ENCODE data around the gene KRTAP23-1. TPM values are rescaled to one million over a fixed set of nuclear protein-coding genes. Genes with fewer than 3 reads are reported as not detected.

KRTAP23-1 gene
- total RNA-seq, result not detected
- not detected for polyA plus RNA-seq

- Histone ChIP-seq H3K4me3 (ENCODE audit: low read depth, low read length) (no peak within 1 kb of the TSS), H3K4me1 (ENCODE audit: insufficient read depth) (no peaks in the 10 kb centered on the region), H3K27ac (ENCODE audit: low read depth) (no peak within 1 kb of the TSS), H3K36me3 (ENCODE audit: insufficient read depth) (no peaks in the 10 kb centered on the region)
- no peak for DNase-seq (ENCODE audit: extremely low spot score)
- WGBS, result 90% methylated on average over 4 of the region's 4 CpGs
Measured at GRCh38 chr21:30348506-30348905, at the start of gene KRTAP23-1. KRTAP23-1 (minus strand) TSS chr21:30348606; CDS start chr21:30348606, 0 bp downstream.

- 68% methylated on average over 4 of the region's 4 CpGs for WGBS
- Histone ChIP-seq H3K4me3 (ENCODE audit: low read depth, low read length) (no peak within 1 kb of the TSS), H3K36me3 (ENCODE audit: insufficient read depth) (no peaks in the 10 kb centered on the region), H3K4me1 (ENCODE audit: insufficient read depth) (no peaks in the 10 kb centered on the region), H3K27ac (ENCODE audit: low read depth) (no peak within 1 kb of the TSS)
- DNase-seq (ENCODE audit: extremely low spot score), result no peak
Measured at GRCh38 chr21:30395731-30396130, 47.3 kb upstream of the KRTAP23-1 start, which contains the start of gene KRTAP13-1. KRTAP13-1 (plus strand) TSS chr21:30396031; CDS start chr21:30396087, 56 bp downstream.

GRCh38 chr21:30391492-30392025 lies 43.2 kb upstream of the KRTAP23-1 start:
- H3K36me3 ChIP-seq (ENCODE audit: insufficient read depth), result no peaks in the 10 kb centered on the region
- WGBS, result 67% methylated on average over 2 of the region's 2 CpGs
- no peak overlapping the region for H3K27ac ChIP-seq (ENCODE audit: low read depth)
- no peak overlapping the region for H3K4me3 ChIP-seq (ENCODE audit: low read depth, low read length)
- DNase-seq (ENCODE audit: extremely low spot score), result no peak
- no peaks in the 10 kb centered on the region for H3K4me1 ChIP-seq (ENCODE audit: insufficient read depth)

- Histone ChIP-seq H3K4me1 (ENCODE audit: insufficient read depth) (no peaks in the 10 kb centered on the region), H3K4me3 (ENCODE audit: low read depth, low read length) (no peak overlapping the region), H3K27ac (ENCODE audit: low read depth) (no peak overlapping the region), H3K36me3 (ENCODE audit: insufficient read depth) (no peaks in the 10 kb centered on the region)
- WGBS, result 42% methylated on average over 1 of the region's 1 CpG
- no peak for DNase-seq (ENCODE audit: extremely low spot score)
Measured at GRCh38 chr21:30382201-30382600, 33.8 kb upstream of the KRTAP23-1 start.

GRCh38 chr21:30372139-30372770 lies 23.8 kb upstream of the KRTAP23-1 start, which contains the start of gene KRTAP13-2:
KRTAP13-2 (minus strand) TSS chr21:30372271; CDS start chr21:30372213, 58 bp downstream.
- H3K36me3 ChIP-seq (ENCODE audit: insufficient read depth), result no peaks in the 10 kb centered on the region
- 87% methylated on average over 5 of the region's 5 CpGs for WGBS
- H3K4me3 ChIP-seq (ENCODE audit: low read depth, low read length), result no peak within 1 kb of the TSS
- no peak for DNase-seq (ENCODE audit: extremely low spot score)
- no peaks in the 10 kb centered on the region for H3K4me1 ChIP-seq (ENCODE audit: insufficient read depth)
- H3K27ac ChIP-seq (ENCODE audit: low read depth), result no peak within 1 kb of the TSS

GRCh38 chr21:30355906-30356305 lies 7.5 kb upstream of the KRTAP23-1 start:
- Histone ChIP-seq H3K4me1 (ENCODE audit: insufficient read depth) (no peaks in the 10 kb centered on the region), H3K27ac (ENCODE audit: low read depth) (no peak overlapping the region), H3K36me3 (ENCODE audit: insufficient read depth) (no peaks in the 10 kb centered on the region), H3K4me3 (ENCODE audit: low read depth, low read length) (no peak overlapping the region)
- no peak for DNase-seq (ENCODE audit: extremely low spot score)
- 28% methylated on average over 3 of the region's 3 CpGs for WGBS

- Histone ChIP-seq H3K27ac (ENCODE audit: low read depth) (no peak overlapping the region), H3K4me1 (ENCODE audit: insufficient read depth) (no peaks in the 10 kb centered on the region), H3K36me3 (ENCODE audit: insufficient read depth) (no peaks in the 10 kb centered on the region), H3K4me3 (ENCODE audit: low read depth, low read length) (no peak overlapping the region)
- 73% methylated on average over 1 of the region's 1 CpG for WGBS
- no peak for DNase-seq (ENCODE audit: extremely low spot score)
Measured at GRCh38 chr21:30354308-30355005, 6.1 kb upstream of the KRTAP23-1 start.

- no peaks in the 10 kb centered on the region for H3K4me1 ChIP-seq (ENCODE audit: insufficient read depth)
- no peak for DNase-seq (ENCODE audit: extremely low spot score)
- 97% methylated on average over 1 of the region's 1 CpG for WGBS
- H3K36me3 ChIP-seq (ENCODE audit: insufficient read depth), result no peaks in the 10 kb centered on the region
- no peak overlapping the region for H3K4me3 ChIP-seq (ENCODE audit: low read depth, low read length)
- H3K27ac ChIP-seq (ENCODE audit: low read depth), result no peak overlapping the region
Measured at GRCh38 chr21:30351534-30351933, 3.1 kb upstream of the KRTAP23-1 start.

GRCh38 chr21:30349572-30349971 lies 1.2 kb upstream of the KRTAP23-1 start:
- no peak for DNase-seq (ENCODE audit: extremely low spot score)
- no peak overlapping the region for H3K27ac ChIP-seq (ENCODE audit: low read depth)
- no peaks in the 10 kb centered on the region for H3K4me1 ChIP-seq (ENCODE audit: insufficient read depth)
- H3K4me3 ChIP-seq (ENCODE audit: low read depth, low read length), result no peak overlapping the region
- 49% methylated on average over 3 of the region's 3 CpGs for WGBS
- no peaks in the 10 kb centered on the region for H3K36me3 ChIP-seq (ENCODE audit: insufficient read depth)

- 83% methylated on average over 2 of the region's 2 CpGs for WGBS
- DNase-seq (ENCODE audit: extremely low spot score), result no peak
- Histone ChIP-seq H3K27ac (ENCODE audit: low read depth) (no peak overlapping the region), H3K4me1 (ENCODE audit: insufficient read depth) (no peaks in the 10 kb centered on the region), H3K36me3 (ENCODE audit: insufficient read depth) (no peaks in the 10 kb centered on the region), H3K4me3 (ENCODE audit: low read depth, low read length) (no peak overlapping the region)
Measured at GRCh38 chr21:30345014-30345413, 3.4 kb downstream of the KRTAP23-1 start.

- Histone ChIP-seq H3K27ac (ENCODE audit: low read depth) (no peak overlapping the region), H3K36me3 (ENCODE audit: insufficient read depth) (no peaks in the 10 kb centered on the region), H3K4me1 (ENCODE audit: insufficient read depth) (no peaks in the 10 kb centered on the region), H3K4me3 (ENCODE audit: low read depth, low read length) (no peak overlapping the region)
- WGBS, result 89% methylated on average over 2 of the region's 2 CpGs
- DNase-seq (ENCODE audit: extremely low spot score), result no peak
Measured at GRCh38 chr21:30340714-30341573, 7.5 kb downstream of the KRTAP23-1 start.

- WGBS, result 75% methylated on average over 4 of the region's 4 CpGs
- DNase-seq (ENCODE audit: extremely low spot score), result no peak
Measured at GRCh38 chr21:30338717-30339116, 9.7 kb downstream of the KRTAP23-1 start.

GRCh38 chr21:30337772-30338171 lies 10.6 kb downstream of the KRTAP23-1 start:
- Histone ChIP-seq H3K36me3 (ENCODE audit: insufficient read depth) (no peaks in the 10 kb centered on the region), H3K4me3 (ENCODE audit: low read depth, low read length) (no peak overlapping the region), H3K4me1 (ENCODE audit: insufficient read depth) (no peaks in the 10 kb centered on the region), H3K27ac (ENCODE audit: low read depth) (no peak overlapping the region)
- no peak for DNase-seq (ENCODE audit: extremely low spot score)

More at GRCh38 chr21:30338717-30339116, 9.7 kb downstream of the KRTAP23-1 start:
- H3K4me1 ChIP-seq (ENCODE audit: insufficient read depth), result no peaks in the 10 kb centered on the region
- no peaks in the 10 kb centered on the region for H3K36me3 ChIP-seq (ENCODE audit: insufficient read depth)
- no peak overlapping the region for H3K27ac ChIP-seq (ENCODE audit: low read depth)
- no peak overlapping the region for H3K4me3 ChIP-seq (ENCODE audit: low read depth, low read length)

Measured in urinary bladder (tissue), 4 donors.